ENCODE data around the gene ZDHHC7. TPM values are rescaled to one million over a fixed set of nuclear protein-coding genes. Genes with fewer than 3 reads are reported as not detected.
A peak's percentile ranks its signal among the peaks of the same experiment; 100 is the strongest.

ZDHHC7 gene
- total and polyA plus RNA-seq, 9 of the 15 experiments (the other 6 are each of a cell fraction or from before 2014, with no cell fraction given) = 1.7 to 49.7 (median 37.4) TPM

DNA sequence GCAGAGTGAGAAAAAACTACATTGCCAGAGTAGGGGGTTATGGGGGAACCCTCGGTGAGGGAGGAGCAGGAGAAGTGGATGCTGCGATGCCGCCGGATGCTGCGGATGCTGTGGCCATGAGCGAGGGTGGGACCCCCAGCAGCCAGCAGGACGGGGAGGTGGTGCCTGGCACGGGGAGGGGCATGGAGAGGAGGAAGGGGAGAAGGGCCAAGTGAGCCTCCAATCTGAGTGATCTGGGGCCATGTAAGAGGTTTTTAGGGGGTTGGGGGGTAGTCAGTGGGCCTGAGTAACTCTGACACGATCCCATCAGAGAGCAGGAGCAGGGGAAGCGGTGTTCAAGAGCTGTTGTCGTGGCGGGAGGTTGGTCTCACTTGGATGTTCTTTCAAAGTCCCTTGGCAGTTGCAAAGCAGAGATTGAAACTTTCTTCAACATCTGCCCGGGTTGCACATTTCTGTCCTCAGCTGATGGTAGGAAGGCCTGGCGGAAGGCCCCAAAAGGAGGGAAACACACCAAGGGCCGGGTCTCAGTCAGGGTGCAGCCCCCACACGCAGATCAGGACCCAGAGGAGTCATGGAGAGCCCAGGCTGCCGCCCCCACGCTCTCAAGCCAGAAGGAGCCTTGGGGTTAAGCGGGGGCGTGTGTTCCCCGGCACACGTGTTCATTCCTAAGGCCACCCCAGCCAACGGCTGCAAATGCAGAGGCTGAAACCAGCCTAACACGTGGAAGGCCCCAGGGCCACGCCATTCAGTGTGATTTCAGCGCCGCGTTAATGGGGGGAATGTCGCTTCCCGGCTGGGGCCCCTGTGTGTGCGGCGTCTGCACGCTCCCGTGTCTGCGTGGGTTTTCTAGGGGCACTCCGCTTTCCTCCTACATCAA is 81.7 kb downstream of the ZDHHC7 start (continued):
- TF ChIP-seq, protein P1, sequence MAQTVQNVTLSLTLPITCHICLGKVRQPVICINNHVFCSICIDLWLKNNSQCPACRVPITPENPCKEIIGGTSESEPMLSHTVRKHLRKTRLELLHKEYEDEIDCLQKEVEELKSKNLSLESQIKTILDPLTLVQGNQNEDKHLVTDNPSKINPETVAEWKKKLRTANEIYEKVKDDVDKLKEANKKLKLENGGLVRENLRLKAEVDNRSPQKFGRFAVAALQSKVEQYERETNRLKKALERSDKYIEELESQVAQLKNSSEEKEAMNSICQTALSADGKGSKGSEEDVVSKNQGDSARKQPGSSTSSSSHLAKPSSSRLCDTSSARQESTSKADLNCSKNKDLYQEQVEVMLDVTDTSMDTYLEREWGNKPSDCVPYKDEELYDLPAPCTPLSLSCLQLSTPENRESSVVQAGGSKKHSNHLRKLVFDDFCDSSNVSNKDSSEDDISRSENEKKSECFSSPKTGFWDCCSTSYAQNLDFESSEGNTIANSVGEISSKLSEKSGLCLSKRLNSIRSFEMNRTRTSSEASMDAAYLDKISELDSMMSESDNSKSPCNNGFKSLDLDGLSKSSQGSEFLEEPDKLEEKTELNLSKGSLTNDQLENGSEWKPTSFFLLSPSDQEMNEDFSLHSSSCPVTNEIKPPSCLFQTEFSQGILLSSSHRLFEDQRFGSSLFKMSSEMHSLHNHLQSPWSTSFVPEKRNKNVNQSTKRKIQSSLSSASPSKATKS (CRISPR knock-in tag; IDR thresholded peaks at IDR 0.05) = no peak
- TF ChIP-seq SMAD1 (IDR thresholded peaks at IDR 0.05; ENCODE audit: low read depth, low read length, partially characterized antibody) (no peak), KAT8 (IDR thresholded peaks at IDR 0.05; ENCODE audit: low read depth) (no peak), SUPT5H (IDR thresholded peaks at IDR 0.05) (no peak), ZNF77 (CRISPR knock-in tag; IDR thresholded peaks at IDR 0.05) (no peak), GATAD2A (IDR thresholded peaks at IDR 0.05) (no peak), CHD2 (IDR thresholded peaks at IDR 0.05; ENCODE audit: low read depth, low read length) (no peak), SRSF3 (IDR thresholded peaks at IDR 0.05; ENCODE audit: insufficient read depth, low read length) (no peak), RCOR1 (IDR thresholded peaks at IDR 0.05; ENCODE audit: borderline replicate concordance in 1 of 2, low read depth in 2 of 2, low read length in 2 of 2) (no peak), CREBBP (IDR thresholded peaks at IDR 0.05; ENCODE audit: low read depth, low read length) (no peak), KLF16 (IDR thresholded peaks at IDR 0.05) (0 out of 2 replicates have a peak, but pooled peaks have one; percentile 20), SIN3A (IDR thresholded peaks at IDR 0.05; ENCODE audit: borderline replicate concordance in 2 of 2, control insufficient read depth in 1 of 2, low read depth in 2 of 2, low read length in 2 of 2) (peak in 1 of 2 experiments; percentile 56; a peak in 2 of 4 replicates), HSF4 (CRISPR knock-in tag; IDR thresholded peaks at IDR 0.05; ENCODE audit: borderline replicate concordance) (no peak), ZNF445 (CRISPR knock-in tag; IDR thresholded peaks at IDR 0.05; ENCODE audit: low read depth) (no peak), ZFP1 (CRISPR knock-in tag; IDR thresholded peaks at IDR 0.05) (no peak), ZNF12 (CRISPR knock-in tag; IDR thresholded peaks at IDR 0.05) (no peak), POLR2AphosphoS5 (IDR thresholded peaks at IDR 0.05; ENCODE audit: control insufficient read depth, insufficient read depth, low read depth, low read length) (no peak), ESRRB (CRISPR knock-in tag; IDR thresholded peaks at IDR 0.05; ENCODE audit: borderline replicate concordance) (no peak), ZKSCAN8 (CRISPR knock-in tag; IDR thresholded peaks at IDR 0.05) (no peak), POLR2H (tag; IDR thresholded peaks at IDR 0.05; ENCODE audit: low read depth) (no peak), U2AF2 (optimal IDR thresholded peaks at IDR 0.05; ENCODE audit: low read depth, low read length) (no peak), MCM5 (IDR thresholded peaks at IDR 0.05; ENCODE audit: low read depth) (no peak)
- TF ChIP-seq, protein P2, sequence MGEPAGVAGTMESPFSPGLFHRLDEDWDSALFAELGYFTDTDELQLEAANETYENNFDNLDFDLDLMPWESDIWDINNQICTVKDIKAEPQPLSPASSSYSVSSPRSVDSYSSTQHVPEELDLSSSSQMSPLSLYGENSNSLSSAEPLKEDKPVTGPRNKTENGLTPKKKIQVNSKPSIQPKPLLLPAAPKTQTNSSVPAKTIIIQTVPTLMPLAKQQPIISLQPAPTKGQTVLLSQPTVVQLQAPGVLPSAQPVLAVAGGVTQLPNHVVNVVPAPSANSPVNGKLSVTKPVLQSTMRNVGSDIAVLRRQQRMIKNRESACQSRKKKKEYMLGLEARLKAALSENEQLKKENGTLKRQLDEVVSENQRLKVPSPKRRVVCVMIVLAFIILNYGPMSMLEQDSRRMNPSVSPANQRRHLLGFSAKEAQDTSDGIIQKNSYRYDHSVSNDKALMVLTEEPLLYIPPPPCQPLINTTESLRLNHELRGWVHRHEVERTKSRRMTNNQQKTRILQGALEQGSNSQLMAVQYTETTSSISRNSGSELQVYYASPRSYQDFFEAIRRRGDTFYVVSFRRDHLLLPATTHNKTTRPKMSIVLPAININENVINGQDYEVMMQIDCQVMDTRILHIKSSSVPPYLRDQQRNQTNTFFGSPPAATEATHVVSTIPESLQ (CRISPR knock-in tag; IDR thresholded peaks at IDR 0.05) = no peak
- TF ChIP-seq, protein P3, sequence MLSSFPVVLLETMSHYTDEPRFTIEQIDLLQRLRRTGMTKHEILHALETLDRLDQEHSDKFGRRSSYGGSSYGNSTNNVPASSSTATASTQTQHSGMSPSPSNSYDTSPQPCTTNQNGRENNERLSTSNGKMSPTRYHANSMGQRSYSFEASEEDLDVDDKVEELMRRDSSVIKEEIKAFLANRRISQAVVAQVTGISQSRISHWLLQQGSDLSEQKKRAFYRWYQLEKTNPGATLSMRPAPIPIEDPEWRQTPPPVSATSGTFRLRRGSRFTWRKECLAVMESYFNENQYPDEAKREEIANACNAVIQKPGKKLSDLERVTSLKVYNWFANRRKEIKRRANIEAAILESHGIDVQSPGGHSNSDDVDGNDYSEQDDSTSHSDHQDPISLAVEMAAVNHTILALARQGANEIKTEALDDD (IDR thresholded peaks at IDR 0.05) = no peak

Measured in K562 (cell line).